ENCODE results near the gene RAB7B. TPM values are rescaled to one million over a fixed set of nuclear protein-coding genes. Genes with fewer than 3 reads are reported as not detected.

The RAB7B gene
- total RNA-seq, 2 donors from 2014 or later: 2.5 to 12.0 TPM

DNA sequence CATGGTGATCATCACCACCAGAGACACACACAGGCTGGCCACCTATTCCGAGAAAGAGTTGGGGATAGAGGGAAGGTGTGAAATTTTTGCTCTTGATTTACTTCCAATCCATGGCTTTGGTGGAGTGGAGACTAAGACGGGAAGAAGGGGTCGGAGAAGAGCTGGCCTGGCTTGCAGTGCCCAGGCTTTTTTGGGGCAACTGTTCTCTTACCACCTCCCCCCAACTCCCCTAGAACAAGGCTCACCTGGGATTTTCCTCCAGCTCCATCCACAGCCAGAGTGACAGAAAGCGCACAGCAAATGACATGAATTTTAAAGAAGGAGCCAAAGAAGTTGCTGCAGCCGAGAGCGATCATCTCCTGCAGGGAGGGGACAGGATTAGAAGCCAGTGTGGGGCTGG lies 75.9 kb downstream of the RAB7B start:
- ATAC-seq (ENCODE audit: insufficient number of reproducible peaks, low FRiP score, low read depth): no peak
- no peak overlapping the region for H3K4me3 ChIP-seq
- no peaks in the 10 kb centered on the region for H3K36me3 ChIP-seq
- H3K27ac ChIP-seq: no peak overlapping the region
- H3K27me3 ChIP-seq (replicated peaks; ENCODE audit: insufficient read depth): no peaks in the 10 kb centered on the region
- H3K9me3 ChIP-seq: no peaks in the 10 kb centered on the region
- H3K4me1 ChIP-seq (ENCODE audit: control insufficient read depth in 1 of 2, low read depth in 2 of 2): no peaks in the 10 kb centered on the region
- no peak for DNase-seq (ENCODE audit: low spot score)
- TF ChIP-seq CTCF (IDR thresholded peaks at IDR 0.05): no peak

Other genes starting within 250 kb of the RAB7B start
- gene RAB29, start 227.9 kb downstream of the RAB7B start, total RNA-seq: 10 to 100 TPM; 23.5 to 47.2 TPM
- gene SLC41A1, start 190.2 kb downstream of the RAB7B start, total RNA-seq: 10 to 100 TPM; 26.7 to 64.1 TPM
- under 1 TPM in 1 of 2 donors, not detected in 1; 0.14 TPM for gene PM20D1, start 153.3 kb downstream of the RAB7B start, total RNA-seq
- gene SLC26A9, start 59.9 kb downstream of the RAB7B start, total RNA-seq: 1 to 10 TPM in 1 of 2 donors, not detected in 1; 1.1 TPM
- 10 to 100 TPM in 1 of 2 donors, not detected in 1; 22.2 TPM for gene CTSE, start 20.5 kb upstream of the RAB7B start, total RNA-seq
- 10 to 100 TPM in 1 of 2 donors, 1 to 10 TPM in 1; 6.1 to 36.7 TPM for gene RHEX, start 49.8 kb upstream of the RAB7B start, total RNA-seq
- not detected for gene AVPR1B, start 114.0 kb upstream of the RAB7B start, total RNA-seq
- gene FAM72A, start 199.4 kb upstream of the RAB7B start, total RNA-seq: 1 to 10 TPM; 2.8 to 4.9 TPM
- gene SRGAP2, start 200.1 kb upstream of the RAB7B start, total RNA-seq: 10 to 100 TPM; 70.8 to 86.4 TPM